A673 (cell line): ENCODE data around the gene SEMA4F.

Source experiments
- CTCF ChIP-seq: fragments of 300-800, 200-600 bp; sonication (generic); conservative IDR thresholded peaks from 2 replicates; pipeline ENCODE4 v1.5.1; 2017; ENCODE audit warnings: low read depth, mild to moderate bottlenecking, antibody characterized with exemption, low read length, moderate library complexity, mixed read lengths
- EZH2 ChIP-seq: fragments of 200-600 bp; sonication (generic); IDR thresholded peaks from 2 replicates; pipeline ENCODE4 v1.6.1; 2017; ENCODE audit warnings: borderline replicate concordance, low read depth, mild to moderate bottlenecking, mixed read lengths, antibody characterized with exemption, low read length; ENCODE audit not compliant: poor library complexity, severe bottlenecking

GRCh38 chr2:74628538-74629105 is 25.4 kb upstream of the SEMA4F start:
- TF ChIP-seq CTCF, result no peak
- TF ChIP-seq EZH2, result no peak
